Fibroblast of lung (primary cell): ENCODE results near the gene ANO1. TPM values are rescaled to one million over a fixed set of nuclear protein-coding genes. Genes with fewer than 3 reads are reported as not detected.

ENCODE experiments used
- DNase-seq, 2 donors: peaks; one replicate each; pipeline versions ENCODE4 v3.0.0 to v3.0.0-alpha.2; 2010; ENCODE audit warnings: low read depth in 2 of 2
- H2AFZ ChIP-seq: 2 replicates; pipeline ENCODE4 v1.5.1; 2012; ENCODE audit warnings: low read length, control low read depth, inconsistent platforms
- H3K27ac ChIP-seq: 2 replicates; pipeline ENCODE4 v1.5.1; 2011; ENCODE audit warnings: low read length, control low read depth; ENCODE audit not compliant: insufficient read depth
- H3K27me3 ChIP-seq: 2 replicates; pipeline ENCODE4 v1.5.1; 2011; ENCODE audit warnings: mild to moderate bottlenecking, low read length; ENCODE audit not compliant: control insufficient read depth, insufficient read depth
- H3K36me3 ChIP-seq: 2 replicates; pipeline ENCODE4 v1.5.1; 2011; ENCODE audit warnings: low read length; ENCODE audit not compliant: control insufficient read depth, insufficient read depth
- H3K4me1 ChIP-seq: 2 replicates; pipeline ENCODE4 v1.5.1; 2011; ENCODE audit warnings: low read length; ENCODE audit not compliant: control insufficient read depth, insufficient read depth; ENCODE audit errors: extremely low read depth
- H3K4me2 ChIP-seq: 2 replicates; pipeline ENCODE4 v1.5.1; 2011; ENCODE audit warnings: low read length, control low read depth; ENCODE audit not compliant: insufficient read depth; ENCODE audit errors: extremely low read depth
- H3K4me3 ChIP-seq, 4 experiments: fragments of 200-600 bp in 1 of 4; sonication (generic) in 1 of 4; replicated peaks in 1 of 4; 2 replicates each; pipeline ENCODE4 v1.5.1; 2011 to 2016; ENCODE audit warnings: low read length in 4 of 4, low read depth in 3 of 4, mild to moderate bottlenecking in 3 of 4, control low read depth in 2 of 4, inconsistent platforms in 1 of 4, mixed read lengths in 1 of 4; ENCODE audit not compliant: insufficient read depth in 1 of 4; ENCODE audit errors: control extremely low read depth in 1 of 4
- H3K79me2 ChIP-seq: 2 replicates; pipeline ENCODE4 v1.5.1; 2012; ENCODE audit warnings: mild to moderate bottlenecking, low read length, inconsistent platforms; ENCODE audit not compliant: control insufficient read depth, insufficient read depth
- H3K9ac ChIP-seq: 2 replicates; pipeline ENCODE4 v1.5.1; 2011; ENCODE audit warnings: mild to moderate bottlenecking, low read length, control low read depth; ENCODE audit not compliant: insufficient read depth
- H3K9me3 ChIP-seq: 2 replicates; pipeline ENCODE4 v1.5.1; 2012; ENCODE audit warnings: low read depth, low read length; ENCODE audit not compliant: control insufficient read depth, insufficient read depth
- H4K20me1 ChIP-seq: 2 replicates; pipeline ENCODE4 v1.5.1; 2011; ENCODE audit warnings: low read length; ENCODE audit not compliant: control insufficient read depth, insufficient read depth; ENCODE audit errors: extremely low read depth
- CTCF ChIP-seq, 2 donors: IDR thresholded peaks in 1 of 2; conservative IDR thresholded peaks in 1 of 2; 1 replicate in 1 of 2; 2 replicates in 1 of 2; pipeline ENCODE4 v1.5.1; 2011 to 2012; ENCODE audit warnings: low read length in 2 of 2, control low read depth in 1 of 2, inconsistent platforms in 1 of 2, low read depth in 1 of 2, mild to moderate bottlenecking in 1 of 2
- EZH2 ChIP-seq: IDR thresholded peaks from 2 replicates; pipeline ENCODE4 v1.5.1; 2012; ENCODE audit warnings: low read length, control low read depth, mild to moderate bottlenecking; ENCODE audit errors: missing control alignments
- polyA plus RNA-seq, 2 donors: library from polyadenylated mRNA; depleted of rRNA in 1 of 2; stranded (reverse) in 1 of 2; unstranded in 1 of 2; fragments of >200 nt; gene quantifications; 2 replicates each; pipeline ENCODE4 v1.2.1, GENCODE V29; 2011 to 2012; ENCODE audit warnings: missing spikeins in 1 of 2
- total RNA-seq: library from RNA; depleted of rRNA; stranded (reverse); fragments of >200 nt; gene quantifications from 2 replicates; pipeline ENCODE4 v1.2.1, GENCODE V29; 2014

Gene ANO1
- total and polyA plus RNA-seq, 2 donors (not counting 1 experiment from before 2014, with no cell fraction given): 0.99 to 4.1 TPM

GRCh38 chr11:70090961-70091381 lies 12.9 kb downstream of the ANO1 start:
- DNase-seq: peak in 1 of 2 donors; percentile 33
- Histone ChIP-seq H3K9me3 (no peaks in the 10 kb centered on the region), H3K4me1 (no peaks in the 10 kb centered on the region), H3K9ac (no peak overlapping the region), H3K4me3 (no peak overlapping the region), H2AFZ (no peak overlapping the region), H3K4me2 (no peak overlapping the region), H3K79me2 (no peaks in the 10 kb centered on the region), H3K27me3 (peaks cover 3% of the 10 kb centered on the region), H4K20me1 (no peaks in the 10 kb centered on the region), H3K27ac (no peak overlapping the region), H3K36me3 (no peaks in the 10 kb centered on the region)
- no peak for TF ChIP-seq CTCF (conservative IDR thresholded peaks at IDR 0.05 in 1 of 2, IDR thresholded peaks at IDR 0.05 in 1 of 2; ENCODE audit: low read depth in 1 of 2, low read length in 2 of 2)
- no peak for TF ChIP-seq EZH2

- Histone ChIP-seq H3K9me3 (no peaks in the 10 kb centered on the region), H2AFZ (no peak overlapping the region), H3K4me2 (no peak overlapping the region), H4K20me1 (no peaks in the 10 kb centered on the region), H3K79me2 (no peaks in the 10 kb centered on the region), H3K36me3 (no peaks in the 10 kb centered on the region), H3K4me3 (no peak overlapping the region), H3K9ac (no peak overlapping the region), H3K27me3 (peaks cover 3% of the 10 kb centered on the region), H3K27ac (no peak overlapping the region), H3K4me1 (no peaks in the 10 kb centered on the region)
- TF ChIP-seq CTCF (conservative IDR thresholded peaks at IDR 0.05 in 1 of 2, IDR thresholded peaks at IDR 0.05 in 1 of 2; ENCODE audit: low read depth in 1 of 2, low read length in 2 of 2) (no peak), EZH2 (no peak)
- DNase-seq: no peak
Measured at GRCh38 chr11:70091638-70092037, 13.5 kb downstream of the ANO1 start.

- no peaks in the 10 kb centered on the region for H3K79me2 ChIP-seq
- H3K4me1 ChIP-seq: no peaks in the 10 kb centered on the region
- no peak overlapping the region for H3K27ac ChIP-seq
- TF ChIP-seq EZH2 (no peak), CTCF (conservative IDR thresholded peaks at IDR 0.05 in 1 of 2, IDR thresholded peaks at IDR 0.05 in 1 of 2; ENCODE audit: low read depth in 1 of 2, low read length in 2 of 2) (no peak)
- no peak overlapping the region for H3K4me3 ChIP-seq
- DNase-seq: no peak
- H3K4me2 ChIP-seq: no peak overlapping the region
- no peaks in the 10 kb centered on the region for H3K9me3 ChIP-seq
- H3K36me3 ChIP-seq: no peaks in the 10 kb centered on the region
- H3K9ac ChIP-seq: no peak overlapping the region
- H2AFZ ChIP-seq: no peak overlapping the region
- no peaks in the 10 kb centered on the region for H4K20me1 ChIP-seq
- H3K27me3 ChIP-seq: peaks cover 5% of the 10 kb centered on the region
Measured at GRCh38 chr11:70092959-70093715, 15.0 kb downstream of the ANO1 start.
